GM23338 (cell line): ENCODE data around the gene CPNE5. TPM values are rescaled to one million over a fixed set of nuclear protein-coding genes. Genes with fewer than 3 reads are reported as not detected.

Source experiments
- ATAC-seq: fragments of 200-7000 bp; cut with Tn5 transposase; 3 replicates; pipeline ENCODE4 v1.9.1; 2020
- DNase-seq: peaks from one replicate; pipeline ENCODE4 v3.0.0-alpha.2; 2015; ENCODE audit warnings: low spot score
- H2AFZ ChIP-seq: fragments of 200-600 bp; sonication (generic); 2 replicates; pipeline ENCODE4 v1.8.0; 2016; ENCODE audit warnings: antibody characterized with exemption, mild to moderate bottlenecking, moderate library complexity
- H3F3A ChIP-seq: fragments of 200-600 bp; sonication (generic); replicated peaks from 2 replicates; pipeline ENCODE4 v1.8.0; 2017; ENCODE audit warnings: antibody characterized with exemption, mixed run types, low read depth
- H3K27ac ChIP-seq: fragments of 200-600 bp; sonication (generic); 2 replicates; pipeline ENCODE4 v1.6.1; 2016; ENCODE audit warnings: low read depth
- H3K27me3 ChIP-seq: fragments of 200-600 bp; sonication (generic); 2 replicates; pipeline ENCODE4 v1.8.0; 2016; ENCODE audit warnings: mild to moderate bottlenecking, mixed run types, moderate library complexity; ENCODE audit not compliant: insufficient read depth
- H3K36me3 ChIP-seq: fragments of 200-600 bp; sonication (generic); 2 replicates; pipeline ENCODE4 v1.8.0; 2016; ENCODE audit warnings: mild to moderate bottlenecking; ENCODE audit not compliant: insufficient read depth
- H3K4me1 ChIP-seq: fragments of 200-600 bp; sonication (generic); 2 replicates; pipeline ENCODE4 v1.8.0; 2016; ENCODE audit warnings: mild to moderate bottlenecking, moderate library complexity; ENCODE audit not compliant: insufficient read depth
- H3K4me2 ChIP-seq: fragments of 200-600 bp; sonication (generic); 2 replicates; pipeline ENCODE4 v1.7.1; 2017; ENCODE audit warnings: mixed run types
- H3K4me3 ChIP-seq: fragments of 200-600 bp; sonication (generic); 2 replicates; pipeline ENCODE4 v1.6.1; 2016; ENCODE audit warnings: mixed run types
- H3K79me2 ChIP-seq: fragments of 200-600 bp; sonication (generic); replicated peaks from 2 replicates; pipeline ENCODE4 v1.8.0; 2017; ENCODE audit warnings: mild to moderate bottlenecking; ENCODE audit not compliant: insufficient read depth
- H3K9me2 ChIP-seq: fragments of 200-600 bp; sonication (generic); 2 replicates; pipeline ENCODE4 v1.8.0; 2017; ENCODE audit not compliant: insufficient read depth
- H4K20me1 ChIP-seq: fragments of 200-600 bp; sonication (generic); replicated peaks from 2 replicates; pipeline ENCODE4 v1.8.0; 2017; ENCODE audit warnings: mild to moderate bottlenecking; ENCODE audit not compliant: insufficient read depth
- H3K27ac Mint-ChIP-seq: 2 replicates; pipeline ENCODE4 v1.8.0; 2020; ENCODE audit warnings: inconsistent platforms, mild to moderate bottlenecking, moderate library complexity, mixed read lengths
- H3K27me3 Mint-ChIP-seq: 3 replicates; pipeline ENCODE4 v1.8.0; 2022; ENCODE audit warnings: low read depth, mild to moderate bottlenecking, moderate library complexity, mixed read lengths, inconsistent platforms; ENCODE audit not compliant: insufficient read depth, poor library complexity
- H3K36me3 Mint-ChIP-seq: 3 replicates; pipeline ENCODE4 v1.8.0; 2021; ENCODE audit warnings: low read depth, mild to moderate bottlenecking, inconsistent platforms, moderate library complexity, mixed read lengths
- H3K4me1 Mint-ChIP-seq: 3 replicates; pipeline ENCODE4 v1.8.0; 2020; ENCODE audit warnings: mild to moderate bottlenecking, inconsistent platforms, mixed read lengths
- H3K4me3 Mint-ChIP-seq: 3 replicates; pipeline ENCODE4 v1.8.0; 2021; ENCODE audit warnings: moderate library complexity, mild to moderate bottlenecking, inconsistent platforms, mixed read lengths
- H3K9me3 Mint-ChIP-seq: 3 replicates; pipeline ENCODE4 v1.8.0; 2020; ENCODE audit warnings: moderate library complexity, mild to moderate bottlenecking, inconsistent platforms, mixed read lengths
- CREB1 ChIP-seq: fragments of 250-450 bp; sonication (Bioruptor Pico); IDR thresholded peaks from 2 replicates; pipeline ENCODE4 v1.5.0; 2020; ENCODE audit warnings: low read depth, mild to moderate bottlenecking, moderate library complexity
- CTCF ChIP-seq, 2 experiments: fragments of 200-600 bp in 1 of 2; sonication (generic) in 1 of 2; conservative IDR thresholded peaks; 2 replicates each; pipeline versions ENCODE4 v1.5.1 to v1.6.1; 2016 to 2017; ENCODE audit warnings: antibody characterized with exemption in 2 of 2, low read depth in 2 of 2, mild to moderate bottlenecking in 2 of 2, moderate library complexity in 1 of 2
- ETS1 ChIP-seq: IDR thresholded peaks from 2 replicates; pipeline ENCODE4 v1.6.1; 2016; ENCODE audit warnings: antibody characterized with exemption
- EZH2phosphoT487 ChIP-seq: fragments of 200-600 bp; sonication (generic); IDR thresholded peaks from one replicate; pipeline ENCODE4 v1.8.1; 2018; ENCODE audit warnings: antibody characterized with exemption; ENCODE audit not compliant: unreplicated experiment
- JUNB ChIP-seq: IDR thresholded peaks from one replicate; pipeline ENCODE4 v1.6.1; 2016; ENCODE audit warnings: antibody characterized with exemption; ENCODE audit not compliant: unreplicated experiment
- NANOG ChIP-seq: IDR thresholded peaks from 2 replicates; pipeline ENCODE4 v1.6.1; 2016; ENCODE audit warnings: antibody characterized with exemption, borderline replicate concordance
- POLR2AphosphoS5 ChIP-seq: IDR thresholded peaks from 2 replicates; pipeline ENCODE4 v1.6.1; 2016; ENCODE audit warnings: antibody characterized with exemption, low read depth
- REST ChIP-seq: IDR thresholded peaks from one replicate; pipeline ENCODE4 v1.6.1; 2018; ENCODE audit warnings: antibody characterized with exemption; ENCODE audit not compliant: unreplicated experiment
- STAT1 ChIP-seq: IDR thresholded peaks from one replicate; pipeline ENCODE4 v1.6.1; 2016; ENCODE audit warnings: antibody characterized with exemption; ENCODE audit not compliant: unreplicated experiment
- ZNF462 ChIP-seq: fragments of 250-450 bp; sonication (Bioruptor Pico); IDR thresholded peaks from 2 replicates; pipeline ENCODE4 v1.5.0; 2020; ENCODE audit warnings: mild to moderate bottlenecking, moderate library complexity
- polyA plus RNA-seq: library from polyadenylated mRNA; unstranded; fragments of >200 nt; fragmentation: Nextera tagmentation; extraction: Ambion mirVana; gene quantifications from 2 replicates; pipeline ENCODE4 v1.2.1, GENCODE V29; 2016
- total RNA-seq: library from RNA; depleted of rRNA; stranded (reverse); fragments of >200 nt; shearing (Covaris generic); gene quantifications from 2 replicates; pipeline ENCODE4 v1.2.3, GENCODE V29; 2014

The CPNE5 gene
- total and polyA plus RNA-seq, 2 experiments from 2014 or later, result 0.14 to 0.42 TPM

GRCh38 chr6:36739947-36740817 lies 99.1 kb downstream of the CPNE5 start:
- no peaks in the 10 kb centered on the region for H4K20me1 ChIP-seq
- H3K27ac ChIP-seq, result no peak overlapping the region
- no peak overlapping the region for H3K4me3 ChIP-seq
- H3F3A ChIP-seq, result no peaks in the 10 kb centered on the region; the same call in 1 of the 2 replicates
- H3K4me1 Mint-ChIP-seq, result peaks cover 9% of the 10 kb centered on the region
- no peaks in the 10 kb centered on the region for H3K36me3 Mint-ChIP-seq
- H3K27me3 ChIP-seq, result no peaks in the 10 kb centered on the region
- H2AFZ ChIP-seq, result no peak overlapping the region
- H3K9me3 Mint-ChIP-seq, result no peaks in the 10 kb centered on the region
- no peak overlapping the region for H3K4me2 ChIP-seq
- DNase-seq, result no peak
- H3K9me2 ChIP-seq, result no peaks in the 10 kb centered on the region
- H3K27me3 Mint-ChIP-seq, result peaks cover 14% of the 10 kb centered on the region
- 0 out of 2 replicates have a peak, but pooled peaks cover 7% of the 10 kb centered on the region for H3K4me1 ChIP-seq
- no peak overlapping the region for H3K4me3 Mint-ChIP-seq
- no peak for ATAC-seq
- H3K79me2 ChIP-seq, result no peaks in the 10 kb centered on the region
- H3K36me3 ChIP-seq, result no peaks in the 10 kb centered on the region
- H3K27ac Mint-ChIP-seq, result no peak overlapping the region
- no peak for TF ChIP-seq ZNF462
- TF ChIP-seq JUNB, result no peak
- no peak for TF ChIP-seq ETS1
- no peak for TF ChIP-seq POLR2AphosphoS5
- no peak for TF ChIP-seq REST
- no peak for TF ChIP-seq CTCF (conservative IDR thresholded peaks at IDR 0.05; ENCODE audit: low read depth in 2 of 2)
- no peak for TF ChIP-seq NANOG
- TF ChIP-seq STAT1, result no peak
- TF ChIP-seq EZH2phosphoT487, result no peak
- TF ChIP-seq CREB1 (CRISPR knock-in tag), result no peak
